Stimulated activated CD8-positive, alpha-beta memory T cell treated with anti-CD3 and anti-CD28 coated beads, Interleukin-12 subunit alpha, Interleukin-12 subunit beta, amount 100 ng/mL, for 1 hour (primary cell): ENCODE results near the gene NDUFAF5.

Experiments used
- DNase-seq: peaks from one replicate; pipeline ENCODE4 v3.0.0-alpha.2; 2020; ENCODE audit warnings: low read depth

The NDUFAF5 gene

DNA sequence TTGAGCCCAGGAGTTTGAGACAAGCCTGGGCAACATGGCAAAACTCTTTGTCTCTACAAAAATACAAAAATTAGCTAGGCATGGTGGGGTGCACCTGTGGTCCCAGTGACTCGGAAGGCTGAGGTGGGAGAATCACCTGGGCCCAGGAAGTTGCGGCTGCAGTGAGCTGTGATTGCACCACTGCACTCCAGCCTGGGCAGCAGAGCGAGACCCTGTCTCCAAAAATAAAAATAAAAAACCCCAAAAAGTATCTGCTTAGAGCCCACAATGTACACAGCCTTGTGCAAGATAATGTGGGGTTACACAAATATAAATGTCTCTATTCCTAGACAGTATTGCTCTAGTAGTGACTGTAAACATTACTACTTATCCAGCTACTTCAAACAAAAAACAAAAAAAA is 6.0 kb upstream of the NDUFAF5 start:
- DNase-seq, result no peak

- DNase-seq, result no peak
These were observed 1.3 kb upstream of the NDUFAF5 start for GRCh38 chr20:13783528-13783927.

DNA sequence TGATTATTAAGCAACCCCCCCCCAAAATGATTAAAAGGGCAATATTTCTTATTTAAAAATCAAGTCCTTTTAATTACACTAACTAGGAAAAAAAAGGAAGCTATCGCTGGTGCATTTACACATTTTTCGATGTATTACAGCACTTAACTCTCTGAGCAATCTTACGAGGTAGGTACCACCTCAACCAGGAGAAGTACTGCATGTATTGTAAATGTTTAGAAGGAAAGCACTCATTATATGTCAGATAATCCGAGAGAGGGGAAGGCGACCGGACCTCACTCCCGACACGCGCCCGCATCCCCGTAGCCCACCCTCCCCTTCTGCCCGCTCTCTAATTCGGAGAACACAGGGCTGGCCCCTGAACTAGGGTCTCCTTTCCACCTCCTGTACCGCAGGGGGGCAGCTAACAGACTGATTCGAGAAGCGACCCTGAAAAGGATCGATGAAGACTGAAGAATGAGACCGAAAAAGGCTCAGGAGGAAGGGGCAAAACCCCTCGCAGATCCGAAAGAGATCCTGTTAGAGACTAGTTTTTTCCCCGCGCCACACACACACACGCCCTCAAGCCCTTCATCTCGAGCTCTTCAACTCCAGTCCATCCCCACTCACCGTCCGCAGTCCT is 446 bp upstream of the NDUFAF5 start:
- no peak for DNase-seq

DNA sequence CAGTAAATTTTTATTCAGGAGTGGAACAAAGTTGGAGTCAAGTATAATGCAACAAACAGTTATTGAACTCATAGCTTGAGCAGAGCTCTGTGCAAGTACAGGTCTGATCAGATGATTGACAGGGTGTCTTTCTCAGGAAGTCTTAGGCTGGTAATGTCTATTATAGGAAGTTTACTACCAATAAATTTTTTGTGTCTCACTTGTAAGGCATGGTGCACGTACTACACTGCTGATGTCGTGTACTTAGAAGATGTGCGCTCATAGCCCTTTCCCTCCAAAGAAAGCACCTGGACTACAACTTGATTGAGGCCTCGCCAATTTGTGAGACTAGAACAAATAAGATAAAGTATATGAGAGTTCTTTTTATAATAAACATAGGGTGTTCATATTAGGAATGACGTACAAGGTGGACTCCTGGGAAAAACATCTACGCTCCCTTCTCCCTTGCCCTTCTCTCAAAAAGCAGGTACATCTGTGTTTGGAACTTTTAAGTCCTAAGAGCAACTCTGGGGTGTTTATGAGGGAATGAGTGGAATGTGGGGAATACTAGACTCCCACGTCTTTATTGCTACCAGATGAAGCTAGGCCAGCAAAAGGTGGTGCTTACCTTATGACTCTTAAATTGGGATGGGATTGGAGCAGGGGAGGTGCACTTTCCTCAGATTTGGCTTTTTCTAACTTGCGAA is 1.5 kb downstream of the NDUFAF5 start:
- no peak for DNase-seq

- DNase-seq, result no peak
These were observed 3.5 kb downstream of the NDUFAF5 start for GRCh38 chr20:13788167-13788834.

- DNase-seq, result no peak
These were observed 5.9 kb downstream of the NDUFAF5 start for GRCh38 chr20:13790708-13791107.

- no peak for DNase-seq
These were observed 7.0 kb downstream of the NDUFAF5 start for GRCh38 chr20:13791540-13792459.

DNA sequence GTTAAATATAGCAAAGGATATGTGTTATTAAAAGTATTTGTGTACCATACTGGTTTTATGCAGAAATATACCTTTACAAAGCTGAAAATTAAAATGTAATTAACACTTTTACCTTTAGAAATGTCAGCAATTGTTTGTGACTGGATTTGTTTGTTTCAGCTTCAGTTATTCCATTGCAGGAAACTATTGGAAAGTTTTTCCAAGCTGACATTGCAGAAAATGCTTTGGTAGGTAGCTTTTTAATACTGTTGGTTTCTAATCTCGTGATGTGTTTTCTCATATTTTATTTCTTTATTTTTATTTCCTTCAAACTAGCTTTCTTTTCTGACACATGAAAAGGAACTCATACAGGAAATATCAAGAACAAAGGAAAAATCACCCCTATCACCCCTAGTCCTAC is 8.2 kb downstream of the NDUFAF5 start:
- DNase-seq, result no peak

DNA sequence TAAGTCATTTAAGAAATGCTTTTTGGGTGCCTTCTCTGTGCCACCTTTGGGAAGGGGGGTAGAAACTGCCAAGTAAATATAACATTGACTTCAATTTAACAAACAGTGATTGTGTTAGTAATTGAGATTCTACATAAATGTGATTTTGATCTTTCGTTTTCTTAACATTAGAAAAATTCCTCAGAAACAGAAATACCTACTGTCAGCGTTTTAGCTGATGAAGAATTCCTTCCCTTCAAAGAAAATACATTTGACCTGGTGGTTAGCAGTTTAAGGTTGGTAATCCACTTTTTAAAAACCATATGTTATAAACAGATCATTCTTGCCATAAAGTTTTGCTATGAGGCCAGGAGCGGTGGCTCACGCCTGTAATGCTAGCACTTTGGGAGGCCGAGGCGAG is 9.8 kb downstream of the NDUFAF5 start:
- DNase-seq, result no peak

DNA sequence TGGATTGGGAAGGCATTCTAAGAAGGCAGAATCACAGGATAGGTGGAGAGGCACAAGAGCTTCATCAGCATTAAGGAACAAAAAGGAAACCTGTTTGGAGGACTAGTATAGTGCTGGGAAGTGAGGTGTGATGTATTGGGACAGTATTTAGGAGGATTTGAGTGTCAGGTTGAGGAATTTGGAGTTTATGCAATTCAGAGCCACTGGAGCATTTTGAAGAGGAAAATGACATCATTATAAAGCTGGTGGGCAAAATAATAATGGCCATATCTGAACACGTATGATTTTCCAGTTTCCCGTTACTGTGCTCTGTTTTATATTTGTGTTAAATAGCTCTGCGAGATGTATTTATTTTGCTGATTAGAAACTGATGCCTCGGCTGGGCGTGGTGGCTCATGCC is 14.2 kb downstream of the NDUFAF5 start:
- no peak for DNase-seq

- no peak for DNase-seq
These were observed 15.1 kb downstream of the NDUFAF5 start for GRCh38 chr20:13799974-13800373.

GRCh38 chr20:13800728-13801134 is 15.9 kb downstream of the NDUFAF5 start:
- DNase-seq, result no peak

- no peak for DNase-seq
These were observed 24.5 kb downstream of the NDUFAF5 start for GRCh38 chr20:13809373-13809772.

DNA sequence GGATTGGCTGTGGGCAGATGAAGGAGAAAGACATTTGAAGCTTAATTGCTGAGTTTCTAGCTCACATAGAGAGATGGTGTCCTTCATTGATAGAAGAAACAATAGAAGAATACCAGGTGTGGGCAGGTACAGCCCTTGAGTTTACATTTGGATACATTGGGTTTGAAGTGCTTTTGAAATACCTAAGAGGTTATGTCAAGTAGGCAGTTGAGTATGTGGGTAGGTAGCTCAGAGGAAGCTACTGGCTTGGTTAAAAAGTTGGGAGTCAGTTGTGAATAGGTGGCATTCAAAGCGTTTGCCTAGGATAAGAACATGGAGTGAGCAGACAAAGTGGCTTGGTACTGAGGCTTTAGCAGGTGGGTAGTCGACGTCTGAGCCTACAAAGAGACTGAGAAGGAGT is 25.0 kb downstream of the NDUFAF5 start:
- no peak for DNase-seq

GRCh38 chr20:13810446-13810845 is 25.6 kb downstream of the NDUFAF5 start:
- DNase-seq, result no peak

DNA sequence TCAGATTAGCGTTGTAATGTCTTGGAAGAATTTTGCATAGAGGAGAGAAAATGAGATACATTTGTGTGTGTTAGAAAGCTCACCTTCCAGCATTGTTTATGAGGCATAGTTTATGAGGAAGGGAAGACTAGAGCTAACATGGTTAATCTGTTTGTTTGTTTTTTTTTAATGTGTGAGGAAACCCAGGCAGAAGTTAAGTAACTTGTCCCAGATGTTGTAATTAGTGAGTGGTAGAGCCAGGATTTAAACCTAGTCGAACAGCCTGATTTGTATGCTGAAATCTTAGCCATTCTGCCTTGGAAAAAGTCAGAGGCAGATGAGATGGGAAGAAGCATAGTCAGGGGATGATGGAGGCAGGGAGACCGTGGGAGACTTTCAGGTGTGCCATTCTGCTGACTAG is 29.1 kb downstream of the NDUFAF5 start:
- DNase-seq, result no peak

DNA sequence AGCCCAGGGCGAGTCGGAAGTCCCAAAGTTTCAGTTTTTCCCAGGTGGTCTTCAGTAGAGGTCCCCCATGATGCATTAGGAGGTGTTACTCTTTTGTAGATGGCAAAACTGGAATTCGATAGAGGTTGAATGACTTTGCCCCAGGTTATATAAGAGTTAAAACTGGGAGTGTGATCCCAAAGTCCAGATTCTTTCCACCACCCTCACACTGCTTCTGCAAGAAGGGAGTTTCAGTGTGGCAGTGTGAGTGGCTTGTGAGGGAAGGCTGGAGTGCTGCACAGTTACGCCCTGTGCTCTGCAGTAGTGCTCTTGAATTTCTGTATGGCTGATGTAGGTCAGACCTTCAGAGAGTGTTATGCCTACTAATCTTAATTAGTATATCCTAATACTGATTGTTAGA is 29.8 kb downstream of the NDUFAF5 start:
- no peak for DNase-seq

- no peak for DNase-seq
These were observed 31.9 kb downstream of the NDUFAF5 start for GRCh38 chr20:13816757-13817156.

DNA sequence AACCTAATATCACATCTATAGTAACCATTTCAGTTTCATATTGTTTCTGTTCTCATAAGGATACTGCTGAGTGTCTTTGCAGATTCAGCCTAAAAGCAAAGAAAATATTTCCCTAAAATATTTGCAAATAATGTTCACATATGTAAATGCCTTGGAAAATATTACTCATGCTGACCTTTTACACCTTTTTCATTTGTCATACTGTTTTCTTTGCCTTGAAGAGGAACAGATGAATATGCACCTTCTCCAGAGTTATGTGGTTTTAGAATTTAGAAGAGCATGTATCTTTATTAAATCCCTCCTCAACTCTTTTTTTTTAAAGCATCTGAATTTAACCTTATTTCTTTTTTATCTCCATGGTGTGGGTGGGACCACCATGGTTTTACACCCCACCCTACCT is 32.5 kb downstream of the NDUFAF5 start:
- DNase-seq, result no peak

DNA sequence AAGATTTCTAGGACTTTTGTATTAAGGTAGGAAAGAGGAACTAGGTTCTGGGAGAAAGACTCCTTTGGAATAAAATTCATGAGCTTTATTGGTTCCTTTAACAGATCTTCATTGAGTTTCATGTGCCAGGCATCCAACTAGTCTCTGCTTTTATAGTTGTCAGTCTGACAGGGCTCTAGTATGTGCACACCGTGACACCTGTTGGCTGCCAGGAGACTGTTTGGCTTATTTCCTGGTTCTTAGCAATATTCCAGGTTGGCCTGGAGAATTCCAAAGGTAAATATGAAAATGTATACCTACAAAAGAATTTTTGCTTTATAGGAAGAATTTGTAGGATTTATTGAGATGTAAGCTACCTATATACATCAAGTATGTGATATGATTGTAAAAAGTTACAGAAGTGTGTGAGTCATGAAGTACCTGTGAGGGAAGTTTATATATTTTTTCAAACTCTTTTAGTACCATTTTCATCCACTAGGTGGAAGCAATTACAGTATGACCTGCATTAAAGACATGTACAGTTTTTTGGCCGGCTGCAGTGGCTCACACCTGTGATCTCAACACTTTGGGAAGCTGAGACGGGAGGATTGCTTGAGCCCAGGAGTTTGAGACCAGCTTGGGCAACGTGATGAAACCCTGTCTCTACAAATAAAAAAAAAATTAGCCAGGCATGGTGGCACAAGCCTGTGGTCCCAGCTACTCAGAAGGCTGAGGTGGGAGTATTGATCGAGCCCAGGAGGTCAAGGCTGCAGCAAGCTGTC is 35.2 kb downstream of the NDUFAF5 start:
- no peak for DNase-seq

- no peak for DNase-seq
These were observed 37.0 kb downstream of the NDUFAF5 start for GRCh38 chr20:13821876-13822275.

DNA sequence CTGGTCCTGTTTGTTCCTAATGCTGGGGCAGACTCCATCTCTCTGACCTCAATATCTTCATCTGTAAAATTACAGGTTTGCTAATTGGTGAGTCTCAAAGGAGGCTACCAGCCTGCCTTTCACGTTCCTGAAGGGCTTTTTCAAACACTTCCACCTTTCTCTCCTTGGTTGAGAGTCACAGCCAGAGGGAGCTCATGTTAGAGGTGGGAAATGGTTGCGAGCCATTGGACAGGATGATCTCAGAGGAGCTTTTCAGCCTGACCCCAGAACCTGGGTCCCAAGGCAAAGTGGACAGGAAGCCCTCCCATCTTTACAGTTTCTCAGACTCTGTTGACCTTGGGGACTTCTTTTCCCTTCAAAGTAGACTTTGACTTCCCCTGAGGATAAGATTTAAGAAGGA is 37.6 kb downstream of the NDUFAF5 start:
- DNase-seq, result no peak
